K562 (cell line): ENCODE data around the gene FBN3.

Experiments used
- ATF2 ChIP-seq: sonication (generic); formaldehyde crosslinking; IDR thresholded peaks from 2 replicates; pipeline ENCODE4 v1.8.1; 2022; ENCODE audit warnings: missing genetic modification reagents
- CEBPB ChIP-seq: fragments of 450-650 bp; IDR thresholded peaks from 2 replicates; pipeline ENCODE4 v1.6.1; 2016; ENCODE audit warnings: missing genetic modification characterization, missing compliant biosample characterization
- CHCHD3 ChIP-seq: fragments of 250-450 bp; sonication (Bioruptor Pico); IDR thresholded peaks from 2 replicates; pipeline ENCODE4 v2.1.2; 2022; ENCODE audit warnings: mild to moderate bottlenecking
- CTCF ChIP-seq, 3 experiments: IDR thresholded peaks in 2 of 3; conservative IDR thresholded peaks in 1 of 3; 2 replicates each; pipeline ENCODE4 v1.5.1; 2011 to 2012; ENCODE audit warnings: low read length in 3 of 3, mild to moderate bottlenecking in 3 of 3, control low read depth in 2 of 3, improper control_type of control experiment in 1 of 3, inconsistent platforms in 1 of 3, low read depth in 1 of 3, mixed read lengths in 1 of 3, moderate library complexity in 1 of 3; ENCODE audit not compliant: insufficient read depth in 2 of 3
- EZH2 ChIP-seq: IDR thresholded peaks from 2 replicates; pipeline ENCODE4 v1.6.1; 2012; ENCODE audit warnings: low read depth, mild to moderate bottlenecking, inconsistent platforms, low read length, borderline replicate concordance
- KLF16 ChIP-seq: IDR thresholded peaks from 2 replicates; pipeline ENCODE4 v1.6.1; 2016; ENCODE audit warnings: antibody characterized with exemption
- MYNN ChIP-seq, 2 experiments: sonication (generic); formaldehyde crosslinking in 1 of 2; IDR thresholded peaks; 2 replicates each; pipeline versions ENCODE4 v1.5.0 to v1.6.1; 2016 to 2020; ENCODE audit warnings: antibody characterized with exemption in 1 of 2, missing genetic modification reagents in 1 of 2
- NR0B1 ChIP-seq: fragments of 450-650 bp; IDR thresholded peaks from one replicate; pipeline ENCODE4 v1.6.1; 2018; ENCODE audit warnings: mild to moderate bottlenecking, moderate library complexity; ENCODE audit not compliant: partially characterized antibody
- POLR2A ChIP-seq: fragments of 450-650 bp; conservative IDR thresholded peaks from 2 replicates; pipeline ENCODE4 v1.6.1; 2016
- RHOXF2B ChIP-seq: fragments of 250-450 bp; sonication (Bioruptor Pico); conservative IDR thresholded peaks from 2 replicates; pipeline ENCODE4 v1.5.1; 2021
- YY1 ChIP-seq, 3 experiments: IDR thresholded peaks; 2 replicates each; pipeline ENCODE4 v1.6.1; 2011; ENCODE audit warnings: low read length in 2 of 3, mild to moderate bottlenecking in 2 of 3, moderate library complexity in 2 of 3, borderline replicate concordance in 1 of 3, control low read depth in 1 of 3, low read depth in 1 of 3; ENCODE audit not compliant: insufficient read depth in 3 of 3, insufficient replicate concordance in 2 of 3, control insufficient read depth in 1 of 3, insufficient read length in 1 of 3; ENCODE audit errors: extremely low read depth in 1 of 3

GRCh38 chr19:8192221-8192820 is 42.9 kb upstream of the FBN3 start:
- TF ChIP-seq CTCF (IDR thresholded peaks at IDR 0.05 in 2 of 3, conservative IDR thresholded peaks at IDR 0.05 in 1 of 3; ENCODE audit: insufficient read depth in 2 of 3, low read depth in 1 of 3, low read length in 3 of 3) = no peak
- no peak for TF ChIP-seq RHOXF2B (CRISPR knock-in tag)
- no peak for TF ChIP-seq CHCHD3
- no peak for TF ChIP-seq MYNN (IDR thresholded peaks at IDR 0.05)
- TF ChIP-seq MYNN (CRISPR knock-in tag; IDR thresholded peaks at IDR 0.05) = no peak
- no peak for TF ChIP-seq ATF2 (CRISPR knock-in tag)
- TF ChIP-seq YY1 (IDR thresholded peaks at IDR 0.05; ENCODE audit: borderline replicate concordance in 1 of 3, control insufficient read depth in 1 of 3, extremely low read depth in 1 of 3, insufficient read depth in 3 of 3, insufficient read length in 1 of 3, insufficient replicate concordance in 2 of 3, low read depth in 1 of 3, low read length in 2 of 3) = no peak
- no peak for TF ChIP-seq CEBPB (tag)
- TF ChIP-seq POLR2A = no peak
- TF ChIP-seq KLF16 = no peak
- TF ChIP-seq EZH2 = no peak
- TF ChIP-seq NR0B1 = no peak
